ENCODE results near the gene TTC17.
"Not testable (repeated sequence)": the region's sequence is repeated elsewhere in the genome, so short reads cannot be mapped to it uniquely, and the experiment has no call there.

The TTC17 gene

DNA sequence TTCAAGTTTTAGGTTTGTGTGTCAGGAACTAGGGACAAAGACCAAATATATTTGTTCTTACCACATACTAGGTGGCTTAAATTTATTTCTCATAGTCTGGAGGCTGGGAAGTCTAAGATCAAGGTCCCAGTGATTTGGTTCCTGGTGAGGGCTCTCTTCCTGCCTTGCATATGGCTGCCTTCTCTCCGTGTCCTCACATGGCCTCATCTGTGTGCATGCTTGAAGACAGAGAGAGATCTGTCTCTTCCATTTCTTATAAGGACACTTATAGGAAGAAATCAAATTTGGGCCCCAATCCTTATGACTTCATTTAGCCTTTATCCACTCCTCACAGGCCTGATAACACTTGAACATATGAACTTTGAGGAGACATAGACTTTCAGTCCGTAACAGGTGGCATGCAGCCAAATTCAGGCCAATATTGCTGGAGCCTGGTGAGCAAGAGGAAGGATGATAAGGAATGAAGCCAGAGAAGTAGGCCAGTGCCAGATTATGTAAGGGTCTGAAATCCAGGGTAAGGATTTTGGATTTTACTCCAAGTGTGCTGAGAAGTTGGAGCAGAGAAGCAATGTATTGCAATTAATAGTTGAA is 35.1 kb downstream of the TTC17 start:
- DNase-seq = no peak

DNA sequence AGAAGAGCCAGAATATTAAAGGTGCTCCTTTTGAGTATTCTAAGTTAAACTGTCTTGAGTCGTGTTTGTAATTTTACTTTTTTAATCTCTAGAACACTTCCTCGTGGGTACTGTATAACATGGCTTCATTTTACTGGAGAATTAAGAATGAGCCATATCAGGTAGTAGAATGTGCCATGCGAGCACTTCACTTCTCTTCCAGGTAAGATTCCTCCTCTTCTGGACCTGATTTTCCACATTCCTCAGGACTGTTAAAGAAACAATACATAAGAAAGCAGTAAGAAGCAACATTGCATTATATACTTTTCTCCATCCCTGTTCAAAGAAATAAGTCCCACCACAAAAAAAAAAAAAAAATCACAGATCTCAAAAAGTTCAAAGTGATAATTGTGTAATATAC is 37.9 kb downstream of the TTC17 start:
- no peak for DNase-seq

DNA sequence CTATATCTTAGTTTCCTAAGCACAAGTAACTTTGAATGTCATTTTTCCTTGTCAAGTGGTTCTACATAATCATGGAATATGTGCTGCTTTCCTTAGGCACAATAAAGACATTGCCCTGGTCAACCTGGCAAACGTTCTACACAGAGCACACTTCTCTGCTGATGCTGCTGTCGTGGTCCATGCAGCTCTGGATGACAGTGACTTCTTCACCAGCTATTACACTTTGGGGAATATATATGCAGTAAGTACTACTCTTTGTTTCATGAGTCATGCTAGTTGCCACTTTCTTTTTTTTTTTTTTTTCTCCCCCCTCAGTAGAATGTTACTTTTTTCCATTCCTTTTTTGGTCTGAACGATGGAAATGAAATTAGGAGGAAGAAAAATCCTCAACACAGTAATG is 38.5 kb downstream of the TTC17 start:
- DNase-seq = no peak

DNA sequence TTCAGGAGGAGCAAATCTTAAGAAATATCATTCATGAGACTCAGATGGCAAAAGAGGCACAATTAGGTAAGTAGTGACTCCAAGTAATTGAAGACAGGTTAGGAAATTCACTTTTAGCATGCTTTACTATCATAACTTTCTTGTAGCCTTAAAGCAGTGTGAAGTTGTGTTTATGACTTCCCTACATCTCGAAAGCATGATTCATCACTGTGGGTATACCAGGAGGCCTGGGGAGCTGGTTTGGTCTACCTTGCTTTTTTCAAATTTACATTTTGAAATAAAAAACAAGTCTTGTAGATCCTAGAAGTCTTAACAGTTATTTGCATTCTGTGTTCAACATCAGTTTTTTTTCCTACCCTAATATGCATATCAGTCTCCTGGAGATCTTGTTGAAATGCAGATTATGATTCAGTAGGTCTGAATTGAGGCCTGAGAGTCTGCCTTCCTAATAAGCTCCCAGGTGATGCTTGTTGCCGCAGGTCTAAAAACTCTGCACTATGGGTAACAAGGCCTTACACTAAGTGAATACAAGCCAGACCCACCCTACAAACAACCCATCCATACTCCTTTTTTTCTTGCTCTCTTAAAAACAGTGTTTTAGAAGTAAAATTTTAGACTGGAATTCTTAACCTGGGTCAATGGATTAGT is 41.4 kb downstream of the TTC17 start:
- no peak for DNase-seq

DNA sequence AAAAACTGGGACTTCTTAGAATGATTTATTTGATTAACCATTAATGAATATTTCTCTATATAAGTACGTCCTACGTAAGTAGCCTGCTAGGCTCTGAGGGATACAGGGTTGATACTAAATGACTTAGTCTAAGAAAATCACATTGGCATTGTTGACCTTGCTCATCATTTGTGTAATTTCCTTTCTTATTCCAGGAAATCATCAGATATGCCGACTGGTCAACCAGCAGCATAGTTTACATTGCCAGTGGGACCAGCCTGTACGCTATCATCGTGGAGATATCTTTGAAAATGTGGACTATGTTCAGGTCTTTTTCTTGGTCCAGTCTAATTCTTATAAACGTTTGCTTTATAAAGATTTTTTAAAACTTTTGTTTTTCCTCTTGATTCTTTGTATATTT is 42.5 kb downstream of the TTC17 start:
- no peak for DNase-seq

DNA sequence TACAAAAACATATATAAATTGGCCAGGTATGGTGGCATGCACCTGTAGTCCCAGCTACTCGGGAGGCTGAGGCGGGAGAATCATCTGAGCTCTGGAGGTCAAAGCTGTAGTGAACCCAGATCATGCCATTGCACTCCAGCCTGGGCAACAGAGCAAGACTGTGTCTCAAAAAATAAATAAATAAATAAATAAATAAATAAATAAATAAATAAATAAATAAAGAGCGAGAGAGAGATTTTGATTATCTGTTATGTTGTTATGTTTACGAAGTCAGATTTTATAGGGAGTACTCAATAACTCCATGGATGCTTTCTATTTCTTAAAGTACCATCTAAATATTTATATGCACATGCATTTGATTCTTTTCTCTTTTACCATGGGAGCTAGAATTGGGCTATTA is 43.1 kb downstream of the TTC17 start:
- DNase-seq = not testable (repeated sequence)

DNA sequence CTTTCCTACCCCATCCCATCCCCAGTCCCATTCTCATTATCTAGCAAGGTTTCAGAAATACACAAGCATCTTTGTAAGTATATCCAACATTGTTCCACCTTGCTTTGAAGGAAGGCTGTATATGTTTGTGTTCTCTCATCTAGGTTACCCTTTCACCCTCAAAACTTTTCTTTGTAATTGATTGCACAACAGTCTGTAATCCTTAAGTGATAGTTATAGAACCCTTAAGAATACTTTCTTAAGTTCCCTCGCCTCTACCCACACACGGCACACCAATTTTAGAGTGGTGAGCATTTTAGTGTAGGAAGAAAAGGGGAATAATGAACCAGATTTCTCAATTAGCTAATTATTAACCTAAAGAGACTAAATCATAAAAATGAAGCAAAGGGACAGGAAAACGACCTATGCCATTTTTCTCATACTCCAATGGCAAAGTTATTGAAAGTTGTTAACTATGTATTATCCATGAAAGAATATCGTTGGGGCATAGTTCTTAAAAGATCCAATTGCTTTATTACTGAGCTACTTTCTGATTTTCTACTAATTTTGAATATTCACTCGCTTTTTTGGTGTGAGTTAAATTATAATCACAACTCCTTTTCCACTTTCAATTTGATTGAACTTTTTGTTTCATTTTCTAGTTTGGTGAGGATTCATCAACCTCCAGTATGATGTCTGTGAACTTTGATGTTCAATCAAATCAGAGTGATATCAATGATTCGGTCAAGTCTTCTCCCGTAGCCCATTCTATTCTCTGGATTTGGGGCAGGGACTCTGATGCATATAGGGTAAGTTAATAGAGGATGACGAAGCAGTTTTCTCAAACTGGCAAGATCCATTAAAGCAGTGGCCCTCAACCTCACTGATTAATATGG is 44.9 kb downstream of the TTC17 start:
- DNase-seq = no peak

DNA sequence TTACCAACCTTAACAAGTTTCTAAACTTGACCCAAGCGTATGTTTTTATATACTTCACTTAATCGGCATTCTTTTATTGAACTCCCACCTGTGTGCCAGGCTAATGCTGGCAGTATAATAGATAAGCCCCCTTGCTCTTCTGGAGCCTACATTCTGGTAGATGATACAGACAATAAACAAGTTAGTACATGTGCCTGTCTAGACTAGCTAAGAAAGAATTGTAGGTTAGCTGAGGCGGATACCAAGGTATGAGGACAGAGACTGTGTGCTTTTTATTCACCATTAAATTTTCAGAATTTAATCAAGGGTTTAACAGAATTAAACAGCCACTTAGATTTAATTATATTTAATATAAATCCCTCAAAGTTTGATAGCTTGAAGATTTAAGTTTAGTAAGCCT is 45.7 kb downstream of the TTC17 start:
- DNase-seq = no peak

DNA sequence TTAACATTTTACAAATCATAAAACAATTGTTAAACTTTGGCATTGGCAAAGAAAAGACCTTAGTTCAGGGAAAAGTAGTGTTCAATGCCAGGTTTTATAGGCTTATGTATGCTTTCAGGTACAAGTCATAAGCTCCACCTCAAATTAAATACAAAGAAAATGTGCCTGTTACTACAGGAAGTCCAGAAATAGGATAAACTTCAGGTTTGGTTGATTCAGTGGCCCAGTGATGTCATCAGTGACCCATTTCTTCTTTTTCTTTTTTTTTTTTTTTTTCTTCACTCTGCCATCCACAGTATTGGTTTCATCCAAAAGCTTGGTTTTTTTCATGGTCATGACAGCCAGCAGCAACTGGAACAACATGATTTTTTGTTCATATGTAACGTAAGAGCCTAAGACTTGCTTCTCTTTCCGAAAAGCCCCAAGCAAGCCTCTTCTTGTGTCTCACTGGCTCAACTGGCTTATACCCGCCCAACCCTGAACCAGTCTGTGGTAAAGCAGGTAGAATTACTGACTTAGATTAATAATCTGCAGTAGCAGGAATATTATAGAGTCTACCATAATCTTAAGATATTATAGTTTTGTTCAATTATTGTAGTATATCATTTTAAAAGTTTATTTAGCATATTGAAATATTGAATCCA is 46.2 kb downstream of the TTC17 start:
- DNase-seq = no peak

DNA sequence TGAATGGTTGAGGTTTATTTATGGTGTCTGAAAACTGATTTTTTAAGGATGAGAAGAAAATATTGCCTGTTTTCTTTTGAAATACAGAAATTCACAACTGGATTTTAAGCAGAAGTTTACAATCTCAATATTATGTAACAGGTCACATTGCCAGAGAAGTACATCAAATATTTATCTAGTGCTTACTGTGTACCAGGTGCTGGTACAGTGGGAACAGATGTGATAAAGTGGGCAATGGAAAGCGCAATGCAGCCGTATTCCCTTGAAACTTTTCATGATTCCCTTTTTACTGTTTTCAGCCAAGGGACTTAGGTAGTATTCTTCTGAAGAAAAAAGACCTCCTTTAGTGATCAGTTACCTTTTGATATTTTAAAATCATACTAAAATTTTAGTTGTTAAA is 49.6 kb downstream of the TTC17 start:
- no peak for DNase-seq

DNA sequence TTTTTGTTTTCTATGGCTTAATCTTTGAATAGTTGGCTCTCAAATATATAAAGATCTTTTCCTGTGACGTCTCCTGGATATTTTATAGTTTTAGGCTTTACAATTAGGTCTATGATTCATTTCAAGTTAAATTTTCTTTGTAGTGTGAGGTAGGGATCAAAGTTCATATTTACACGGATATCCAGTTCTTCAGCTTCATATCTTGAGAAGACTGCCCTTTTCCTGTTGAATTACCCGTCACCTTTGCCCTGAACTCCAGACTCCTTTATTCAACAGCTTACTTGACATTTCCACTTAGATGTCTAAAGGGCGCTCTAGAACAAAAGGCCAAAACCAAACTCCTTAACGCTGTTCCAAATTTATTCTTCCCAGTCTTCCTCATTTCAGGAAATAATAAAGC is 51.7 kb downstream of the TTC17 start:
- no peak for DNase-seq

DNA sequence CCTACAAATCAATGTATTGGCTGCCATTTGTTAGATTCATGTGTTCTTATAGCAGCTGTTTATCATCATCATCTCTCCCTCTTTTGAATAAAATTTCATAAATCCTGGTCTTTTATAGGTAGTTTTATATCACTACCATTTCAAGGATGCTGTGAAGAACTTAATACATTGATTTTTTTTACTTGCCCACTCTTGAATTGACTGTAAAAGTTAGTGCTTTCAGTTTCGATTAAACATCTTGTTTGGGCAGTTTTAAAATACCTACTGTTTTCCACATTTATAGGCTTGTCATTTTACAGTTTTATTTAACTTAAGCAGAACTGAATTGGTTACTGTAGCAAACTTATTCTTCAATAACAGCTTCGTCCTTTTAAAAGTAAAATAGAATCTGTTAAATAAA is 59.5 kb downstream of the TTC17 start:
- DNase-seq = no peak

DNA sequence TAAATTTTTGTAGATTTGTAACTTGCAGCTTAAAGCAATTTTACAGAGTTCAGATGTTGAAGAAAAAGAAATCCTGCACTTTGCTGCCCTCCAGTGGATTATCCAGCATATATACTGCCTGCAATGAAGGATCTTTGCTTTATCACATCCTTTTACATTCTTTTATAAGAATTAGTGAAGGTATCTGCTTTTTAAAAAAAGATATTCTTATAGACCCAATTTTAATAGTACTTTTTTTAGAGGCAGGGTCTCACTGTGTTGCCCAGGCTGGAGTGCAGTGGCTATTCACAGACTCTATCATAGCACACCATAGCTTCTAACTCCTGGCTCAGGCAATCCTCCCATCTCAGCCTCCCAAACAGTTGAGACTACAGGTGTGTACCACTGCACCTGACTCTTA is 60.7 kb downstream of the TTC17 start:
- DNase-seq = peak; percentile 34

DNA sequence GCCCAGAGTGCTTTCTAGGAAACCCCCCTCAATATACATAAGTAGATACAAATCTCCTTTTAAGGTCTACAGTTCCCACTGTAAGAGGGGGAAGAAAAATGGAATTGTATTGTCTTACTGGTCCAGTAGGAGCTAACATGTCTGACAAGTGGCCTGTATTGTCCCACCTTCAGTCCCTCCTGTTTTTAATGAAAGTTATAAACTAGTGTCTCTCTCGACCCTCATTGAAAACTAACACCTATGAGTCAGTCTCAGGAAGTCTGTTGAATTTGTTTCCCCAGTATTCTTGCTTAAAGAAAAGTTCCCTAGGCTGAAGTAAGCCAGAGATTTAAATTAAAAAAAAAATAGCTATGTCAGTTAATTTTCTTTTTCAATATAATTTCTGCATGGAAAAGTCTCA is 69.3 kb downstream of the TTC17 start:
- no peak for DNase-seq

DNA sequence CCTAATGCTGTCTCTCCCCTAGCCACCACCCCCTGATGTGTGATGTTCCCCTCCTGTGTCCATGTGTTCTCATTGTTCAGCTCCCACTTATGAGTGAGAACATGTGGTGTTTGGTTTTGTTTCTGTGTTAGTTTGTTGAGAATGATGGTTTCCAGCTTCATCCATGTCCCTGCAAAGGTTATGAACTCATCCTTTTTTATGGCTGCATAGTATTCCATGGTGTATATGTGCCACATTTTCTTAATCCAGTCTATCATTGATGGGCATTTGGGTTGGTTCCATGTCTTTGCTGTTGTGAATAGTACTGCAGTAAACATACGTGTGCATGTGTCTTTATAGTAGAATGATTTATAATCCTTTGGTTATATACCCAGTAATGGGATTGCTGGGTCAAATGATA is 72.2 kb downstream of the TTC17 start:
- not testable (repeated sequence) for DNase-seq

DNA sequence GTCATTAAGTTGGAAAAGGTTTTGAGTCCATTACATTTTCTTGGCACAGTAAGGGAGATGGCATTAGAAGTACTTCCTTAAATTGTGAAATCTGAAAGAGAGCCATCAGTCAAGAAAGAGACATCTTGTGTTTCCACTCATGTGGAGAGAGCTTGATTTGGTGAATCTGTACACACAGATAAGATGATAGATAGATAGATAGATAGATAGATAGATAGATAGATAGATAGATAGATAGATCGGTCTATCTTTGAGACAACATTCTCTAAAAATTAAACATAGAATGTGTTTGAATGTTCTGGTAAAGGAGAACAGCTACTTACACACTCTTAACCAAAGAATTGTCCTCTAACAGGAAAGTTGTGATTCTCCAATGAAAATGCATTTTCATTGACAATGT is 76.2 kb downstream of the TTC17 start:
- DNase-seq = no peak

DNA sequence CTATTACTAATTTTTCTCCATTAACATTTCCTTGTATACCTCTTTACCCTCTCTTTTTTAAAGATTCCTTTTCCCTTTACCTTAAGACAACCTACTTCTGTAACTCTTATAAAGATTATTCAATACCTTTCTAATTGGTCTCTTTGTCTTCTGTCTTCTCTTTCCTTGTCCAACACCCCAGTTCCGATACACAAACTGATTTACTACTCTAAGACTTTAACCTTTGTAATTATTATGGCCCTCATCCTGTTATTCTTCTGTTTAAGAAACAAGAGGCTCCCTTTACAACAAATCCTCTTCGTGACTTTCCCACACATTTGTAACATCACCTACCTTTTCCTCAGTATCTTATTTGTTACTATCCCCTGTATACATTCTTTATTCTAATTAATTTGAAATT is 81.8 kb downstream of the TTC17 start:
- DNase-seq = no peak

DNA sequence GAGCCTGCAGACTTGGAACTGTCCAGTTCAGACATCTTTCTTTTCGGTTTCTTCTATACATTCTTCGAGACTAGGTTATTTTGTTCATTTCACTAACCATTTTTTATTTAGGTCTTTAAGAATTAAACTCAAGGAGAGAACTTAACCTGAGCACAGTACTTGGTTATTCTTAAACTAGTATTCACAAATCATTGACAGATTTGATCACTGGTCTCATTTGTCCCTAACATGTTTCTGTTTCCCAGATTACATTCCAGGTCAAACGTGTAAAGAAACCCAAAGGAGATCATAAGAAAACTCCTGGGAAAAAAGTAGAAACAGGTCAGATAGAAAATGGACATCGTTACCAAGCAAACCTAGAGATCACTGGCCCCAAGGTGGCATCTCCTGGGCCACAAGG is 85.1 kb downstream of the TTC17 start:
- DNase-seq = no peak

DNA sequence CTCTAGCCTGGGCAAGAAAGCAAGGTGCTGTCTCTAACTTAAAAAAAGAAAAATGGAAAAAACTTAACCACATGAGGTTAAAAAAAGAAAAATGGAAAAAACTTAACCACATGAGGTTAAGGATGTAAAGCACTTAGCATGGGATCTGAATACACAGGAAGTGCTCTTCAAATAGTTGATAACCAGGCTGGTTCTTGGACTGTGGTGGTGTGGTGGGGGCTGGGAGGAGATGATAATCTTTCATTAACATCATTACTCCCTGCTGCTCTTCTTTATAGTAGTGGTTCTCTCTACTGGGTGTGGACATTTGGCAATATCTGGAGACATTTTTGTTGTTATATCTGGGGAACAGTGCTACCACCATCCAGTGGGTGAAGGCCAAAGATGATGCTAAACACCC is 88.4 kb downstream of the TTC17 start:
- no peak for DNase-seq

DNA sequence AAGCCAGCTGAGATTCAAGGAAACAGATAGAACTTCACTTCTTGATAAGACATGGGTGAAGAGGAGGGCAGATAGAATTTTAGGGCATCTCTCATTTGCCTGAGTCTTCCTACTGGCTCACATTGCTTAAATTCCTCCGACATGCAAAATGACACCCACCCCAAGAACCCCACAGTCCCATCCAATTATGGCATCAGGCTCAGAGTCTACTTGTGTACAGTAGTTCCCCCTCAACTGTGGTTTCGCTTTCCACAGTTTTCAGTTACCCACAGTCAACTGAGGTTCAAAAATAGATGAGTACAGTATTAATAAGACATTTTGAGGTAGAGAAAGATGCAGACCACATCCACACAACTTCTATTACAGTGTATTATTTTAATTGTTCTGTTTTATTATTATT is 99.8 kb downstream of the TTC17 start:
- no peak for DNase-seq

DNA sequence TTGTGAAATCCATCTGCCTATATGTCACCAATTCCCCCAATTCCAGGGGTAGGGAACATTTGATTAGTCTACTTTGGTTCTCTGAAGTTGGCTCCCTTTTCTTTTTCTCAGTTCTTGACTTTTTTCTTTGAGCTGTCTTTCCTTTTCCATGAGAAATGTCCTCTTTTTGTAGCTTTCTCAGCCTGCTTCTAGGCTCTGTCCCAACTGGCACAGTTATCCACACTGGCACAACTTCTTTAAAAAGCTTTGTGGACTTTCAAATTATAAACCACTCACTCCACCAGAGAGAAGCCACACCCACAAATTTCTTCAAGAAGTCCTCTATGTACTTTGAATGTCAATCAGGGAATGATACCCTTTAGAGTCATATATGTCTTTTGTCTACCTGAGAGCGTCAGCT is 100.5 kb downstream of the TTC17 start:
- no peak for DNase-seq

DNA sequence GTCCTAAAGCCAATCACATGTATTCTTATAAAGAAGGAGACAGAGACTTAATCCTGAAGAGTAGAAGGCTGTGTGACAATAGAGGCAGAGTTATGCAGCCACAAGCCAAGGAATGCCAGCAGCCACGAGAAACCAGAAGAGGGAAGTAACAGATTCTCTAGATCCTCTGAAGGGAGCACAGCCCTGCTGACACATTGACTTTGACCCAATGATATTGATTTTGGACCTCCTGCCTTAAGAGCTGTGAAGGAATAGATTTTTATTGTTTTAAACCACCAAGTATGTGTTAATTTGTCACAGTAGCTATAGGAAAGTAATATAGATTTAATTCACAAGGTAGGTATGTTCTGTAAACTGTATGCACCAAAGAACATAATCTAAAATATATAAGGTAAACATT is 103.6 kb downstream of the TTC17 start:
- no peak for DNase-seq

DNA sequence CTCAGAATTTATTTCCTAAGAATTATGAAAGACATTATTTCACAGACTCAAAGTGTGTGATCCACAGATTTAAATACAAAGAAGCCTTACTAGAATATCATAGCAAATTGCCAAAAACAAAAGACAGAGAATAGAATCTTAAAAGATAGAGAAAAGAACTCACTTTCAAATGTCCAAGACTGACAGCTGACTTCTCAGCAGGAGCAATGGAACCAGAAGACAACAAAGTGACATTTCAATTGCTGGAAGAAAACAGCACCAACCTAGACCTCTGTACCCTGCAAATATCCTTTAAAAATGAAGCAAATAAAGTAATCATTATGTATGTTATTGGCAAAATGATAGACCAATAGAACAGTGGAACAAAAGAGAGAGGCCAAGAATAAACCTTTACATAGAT is 109.2 kb downstream of the TTC17 start:
- no peak for DNase-seq

DNA sequence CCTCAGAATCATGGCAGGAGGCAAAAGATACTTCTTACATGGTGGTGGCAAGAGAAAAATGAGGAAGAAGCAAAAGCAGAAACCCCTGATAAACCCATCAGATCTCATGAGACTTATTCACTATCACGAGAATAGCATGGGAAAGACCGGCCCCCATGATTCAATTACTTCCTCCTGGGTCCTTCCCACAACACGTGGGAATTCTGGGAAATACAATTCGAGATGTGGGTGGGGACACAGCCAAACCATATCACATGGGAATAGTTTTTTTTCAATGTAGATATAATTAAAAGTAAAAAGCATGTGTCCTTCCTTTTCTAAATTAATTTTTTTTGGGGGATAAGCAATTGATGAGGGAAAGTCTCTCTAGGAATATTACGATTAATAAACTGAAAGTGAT is 118.8 kb downstream of the TTC17 start:
- DNase-seq = not testable (repeated sequence)

Measured in RPMI8226 (cell line).